HG02763 (cell line): ENCODE results near the gene LEFTY2.
A peak's percentile ranks its signal among the peaks of the same experiment; 100 is the strongest.
"Not testable (repeated sequence)": the region's sequence is repeated elsewhere in the genome, so short reads cannot be mapped to it uniquely, and the experiment has no call there.

Experiments used
- ATAC-seq: cut with Tn5 transposase; IDR thresholded peaks from one replicate; pipeline ENCODE4 v1.9.1; 2021; ENCODE audit warnings: mild to moderate bottlenecking, moderate library complexity; ENCODE audit not compliant: unreplicated experiment

LEFTY2 gene

GRCh38 chr1:225931270-225932136, 9.5 kb downstream of the LEFTY2 start:
- ATAC-seq = no peak

GRCh38 chr1:225930566-225930965, 10.5 kb downstream of the LEFTY2 start:
- no peak for ATAC-seq

- ATAC-seq = not testable (repeated sequence)
These were observed 11.6 kb downstream of the LEFTY2 start for GRCh38 chr1:225929462-225929861.

- no peak for ATAC-seq
These were observed 12.5 kb downstream of the LEFTY2 start for GRCh38 chr1:225928186-225929175.

DNA sequence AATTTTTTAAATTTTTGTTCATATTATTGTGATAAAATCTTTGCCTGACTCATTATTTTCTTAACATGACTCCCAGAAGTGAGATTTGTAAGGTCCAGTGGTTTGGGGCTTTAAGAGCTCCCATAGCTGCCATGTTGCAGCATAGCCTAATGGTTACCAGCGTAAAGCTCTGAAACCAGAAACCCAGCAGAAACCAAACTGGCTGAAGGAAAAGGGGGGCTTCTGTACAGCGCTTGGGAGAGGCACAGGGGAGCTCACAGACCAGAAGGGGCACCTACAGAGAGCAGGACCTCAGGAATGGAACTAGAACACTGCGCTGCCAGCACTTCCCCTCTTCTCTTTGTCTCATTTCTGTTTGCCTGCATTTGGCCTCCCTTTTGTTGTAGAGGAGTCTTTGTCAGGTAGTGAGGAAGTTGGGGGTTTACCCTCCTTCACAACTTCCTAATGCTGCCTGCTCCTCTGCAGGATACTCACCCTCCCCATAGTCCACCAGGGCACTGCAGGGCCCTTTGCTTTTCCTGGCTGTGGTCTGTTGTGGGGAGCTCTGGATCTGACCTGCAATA, 14.4 kb downstream of the LEFTY2 start:
- ATAC-seq = no peak

DNA sequence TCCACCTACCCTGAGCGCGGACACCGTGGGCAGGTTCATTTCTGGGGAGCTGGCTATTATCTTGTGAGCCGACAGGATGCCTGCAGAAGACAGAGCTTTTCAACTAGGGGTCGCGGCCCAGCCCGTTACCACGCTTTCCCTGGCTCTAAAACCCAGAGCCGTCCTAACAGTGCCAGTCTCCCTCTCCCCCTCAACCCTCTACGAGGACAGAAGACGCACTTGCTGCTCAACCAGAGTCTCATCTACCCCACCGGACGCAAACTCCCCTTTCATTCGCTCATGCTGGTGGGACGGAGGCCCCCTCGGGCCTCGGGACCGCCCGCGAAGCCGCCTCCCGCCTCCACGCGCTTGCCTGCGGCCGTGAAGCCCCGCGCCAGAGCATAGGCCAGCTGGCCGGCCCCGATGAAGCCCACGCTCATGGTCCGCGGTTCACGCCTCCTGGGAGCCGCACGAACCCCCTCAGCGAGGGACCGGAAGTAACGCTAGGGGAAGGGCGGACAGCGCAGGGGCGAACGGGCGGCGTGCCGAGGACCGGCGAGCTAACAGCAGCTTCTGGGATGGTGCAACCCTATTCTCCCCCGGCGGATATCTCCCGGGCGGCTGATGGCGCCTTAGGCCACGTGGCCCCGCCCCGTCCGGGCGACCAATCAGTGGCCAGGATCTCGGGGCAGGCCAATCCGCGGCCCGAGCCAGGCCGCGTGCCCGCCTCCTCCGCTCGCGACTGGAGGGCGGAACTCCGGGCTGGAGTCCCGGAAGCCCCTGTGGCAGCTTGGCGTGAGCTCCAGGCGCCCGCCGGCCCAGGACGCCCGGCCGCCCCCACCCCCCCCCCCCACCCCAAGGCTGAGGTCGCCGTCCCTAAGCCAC, 17.1 kb downstream of the LEFTY2 start, which contains the start of gene PYCR2:
PYCR2 (minus strand) TSS at position 559 of the 864 bp plus-strand sequence; CDS start at position 419, 140 bp downstream.
- peak; percentile 98 for ATAC-seq

DNA sequence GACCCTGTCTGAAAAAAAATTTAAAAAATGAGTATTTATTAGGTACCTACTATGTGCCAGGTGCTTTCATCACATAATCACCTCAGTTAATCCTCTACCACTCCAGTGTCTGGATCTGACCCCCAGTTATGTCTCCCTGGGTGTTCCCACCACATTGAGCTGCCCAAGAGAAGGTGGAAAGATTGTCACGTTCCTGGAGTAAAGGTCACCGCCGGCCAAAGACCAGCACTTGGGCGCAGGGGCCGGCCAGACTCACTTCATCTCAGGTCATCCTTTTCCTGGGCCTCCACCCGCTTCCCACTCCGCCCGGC, 17.7 kb downstream of the LEFTY2 start:
- no peak for ATAC-seq

GRCh38 chr1:225921734-225922709, 19.0 kb downstream of the LEFTY2 start:
- no peak for ATAC-seq

GRCh38 chr1:225919906-225920305, 21.1 kb downstream of the LEFTY2 start:
- ATAC-seq = no peak

GRCh38 chr1:225918280-225918679, 22.7 kb downstream of the LEFTY2 start:
- ATAC-seq = no peak

DNA sequence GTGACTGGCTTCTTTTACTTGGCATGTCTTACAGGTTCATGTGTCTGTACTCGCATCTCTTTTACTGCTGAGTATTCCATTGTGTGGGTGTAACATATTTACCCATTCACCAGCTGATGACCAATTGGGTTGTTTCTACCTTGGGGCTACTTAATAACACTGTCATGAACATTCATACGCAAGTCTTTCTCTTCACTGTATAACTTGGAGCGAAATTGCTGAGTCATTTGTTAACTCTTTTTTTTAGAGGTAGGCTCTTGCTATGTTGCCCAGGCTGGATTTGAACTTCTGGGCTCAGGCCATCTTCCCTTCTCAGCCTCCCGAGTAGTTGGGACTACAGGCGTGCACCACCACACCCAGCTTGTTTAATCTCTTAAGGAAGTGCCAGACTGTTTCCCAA, 23.5 kb downstream of the LEFTY2 start:
- ATAC-seq = no peak

- ATAC-seq = no peak
These were observed 23.9 kb downstream of the LEFTY2 start for GRCh38 chr1:225917101-225917500.

- ATAC-seq = no peak
These were observed 25.5 kb downstream of the LEFTY2 start for GRCh38 chr1:225915538-225915991.

DNA sequence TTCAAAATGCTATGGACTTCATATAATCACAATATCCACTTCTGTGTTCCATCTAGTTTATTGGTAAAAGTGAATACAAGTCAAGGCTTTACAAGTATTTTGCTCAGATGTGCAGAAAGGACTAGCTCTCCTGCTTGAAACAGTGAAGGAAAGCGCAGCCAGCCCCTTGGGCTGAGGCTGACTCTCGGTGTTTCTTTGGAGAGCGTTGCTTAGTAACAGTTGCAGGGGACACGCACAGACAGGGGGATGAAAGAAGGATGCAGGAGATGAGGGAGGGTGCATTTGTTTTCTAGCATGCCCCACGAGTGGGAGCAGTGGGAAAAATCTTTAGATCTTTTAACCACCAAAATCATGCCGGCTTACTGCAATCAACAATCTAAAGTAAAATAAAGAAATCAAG, 26.1 kb downstream of the LEFTY2 start:
- no peak for ATAC-seq

GRCh38 chr1:225914391-225914790, 26.6 kb downstream of the LEFTY2 start:
- ATAC-seq = no peak

GRCh38 chr1:225911191-225912130, 29.6 kb downstream of the LEFTY2 start:
- ATAC-seq = peak; percentile 59

DNA sequence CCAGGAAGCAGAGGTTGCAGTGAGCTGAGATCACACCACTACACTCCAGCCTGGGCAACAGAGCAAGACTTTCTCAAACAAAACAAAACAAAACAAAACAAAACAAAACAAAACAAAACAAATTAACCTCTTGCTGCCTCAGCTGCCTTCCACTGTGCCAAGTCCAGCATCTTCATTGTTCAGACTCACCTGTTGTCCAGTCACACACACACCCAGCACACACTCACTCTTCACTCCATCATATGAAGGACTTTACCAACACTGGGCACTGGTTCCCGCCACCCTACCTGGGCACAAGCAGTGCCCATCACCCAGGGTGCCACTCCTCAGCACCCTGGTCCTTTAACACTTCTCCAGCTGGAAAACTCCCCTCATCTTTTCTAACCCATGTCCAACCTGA, 31.5 kb downstream of the LEFTY2 start:
- no peak for ATAC-seq

GRCh38 chr1:225908773-225909172, 32.2 kb downstream of the LEFTY2 start:
- no peak for ATAC-seq
